GM12878 (cell line): ENCODE data around the gene CFAP61. TPM values are rescaled to one million over a fixed set of nuclear protein-coding genes. Genes with fewer than 3 reads are reported as not detected.

Source experiments
- ATAC-seq: fragments of 200-7000 bp; cut with Tn5 transposase; 3 replicates; pipeline ENCODE4 v1.9.1; 2020; ENCODE audit warnings: mild to moderate bottlenecking, moderate library complexity
- BruUV-seq: library from RNA; stranded (reverse); fragments of 400-500 nt; replicated peaks from 2 replicates; lab custom pipeline; 2021; lab: Mats Ljungman, UMichigan
- CTCF ChIA-PET: fragments of 300-600 bp; sonication (Branson Sonifier 250); formaldehyde crosslinking; extraction: SDS; loops from one replicate; lab custom pipeline; 2021; ENCODE audit warnings: inconsistent platforms; lab: Yijun Ruan, JAX
- POLR2A ChIA-PET: fragments of 350-600 bp; formaldehyde crosslinking; extraction: SDS; loops from one replicate; lab custom pipeline; 2021; ENCODE audit warnings: inconsistent platforms; lab: Charles Lee
- RAD21 ChIA-PET: fragments of 300-600 bp; sonication (Branson Sonifier 250); formaldehyde crosslinking; loops from one replicate; lab custom pipeline; 2023; ENCODE audit warnings: antibody characterized with exemption; ENCODE audit not compliant: unreplicated experiment; lab: Charles Lee
- SMC1A ChIA-PET: fragments of 300-600 bp; sonication (Branson Sonifier 250); formaldehyde crosslinking; loops from one replicate; lab custom pipeline; 2023; ENCODE audit not compliant: unreplicated experiment, uncharacterized antibody; lab: Charles Lee
- DNase-seq: peaks from one replicate; pipeline ENCODE4 v3.0.0-alpha.2; 2011; ENCODE audit warnings: low read depth, low spot score
- FAIRE-seq: peaks from 3 replicates; lab custom pipeline; 2011; peaks lifted over from hg19 to GRCh38; lab: Jason Lieb, UNC
- H2AFZ ChIP-seq: 2 replicates; pipeline ENCODE4 v1.6.0; 2011; ENCODE audit warnings: low read depth, low read length, control low read depth; ENCODE audit not compliant: control insufficient read depth
- H3K27ac ChIP-seq: 2 replicates; pipeline ENCODE4 v1.5.1; 2011; ENCODE audit warnings: control low read depth; ENCODE audit not compliant: control insufficient read depth, insufficient read depth
- H3K27me3 ChIP-seq, 2 experiments: replicated peaks in 1 of 2; 2 replicates each; pipeline versions ENCODE4 v1.6.0 to v1.6.1; 2011; ENCODE audit warnings: low read length in 1 of 2; ENCODE audit not compliant: control insufficient read depth in 2 of 2, insufficient read depth in 2 of 2
- H3K36me3 ChIP-seq, 2 experiments: 2 replicates each; pipeline ENCODE4 v1.5.1; 2011; ENCODE audit warnings: low read length in 1 of 2; ENCODE audit not compliant: control insufficient read depth in 2 of 2, insufficient read depth in 2 of 2
- H3K4me1 ChIP-seq: 2 replicates; pipeline ENCODE4 v1.6.1; 2011; ENCODE audit warnings: mild to moderate bottlenecking, low read length, moderate library complexity, mixed read lengths; ENCODE audit not compliant: control insufficient read depth, insufficient read depth
- H3K4me2 ChIP-seq: 2 replicates; pipeline ENCODE4 v1.6.0; 2011; ENCODE audit warnings: control low read depth; ENCODE audit not compliant: control insufficient read depth, insufficient read depth
- H3K4me3 ChIP-seq: fragments of 200-600 bp; sonication (generic); 2 replicates; pipeline ENCODE4 v1.5.1; 2016
- H3K79me2 ChIP-seq: 2 replicates; pipeline ENCODE4 v1.6.0; 2011; ENCODE audit warnings: low read length; ENCODE audit not compliant: control insufficient read depth, insufficient read depth
- H3K9ac ChIP-seq: 2 replicates; pipeline ENCODE4 v1.8.0; 2011; ENCODE audit warnings: low read length, control low read depth, mixed read lengths; ENCODE audit not compliant: control insufficient read depth, insufficient read depth
- H3K9me3 ChIP-seq: replicated peaks from 3 replicates; pipeline ENCODE4 v1.5.1; 2011; ENCODE audit warnings: mild to moderate bottlenecking, low read length; ENCODE audit not compliant: control insufficient read depth, insufficient read depth
- H4K20me1 ChIP-seq: 2 replicates; pipeline ENCODE4 v1.6.0; 2011; ENCODE audit not compliant: control insufficient read depth, insufficient read depth
- BMI1 ChIP-seq: fragments of 450-650 bp; IDR thresholded peaks from 2 replicates; pipeline ENCODE4 v1.6.1; 2016; ENCODE audit warnings: mild to moderate bottlenecking, moderate library complexity, borderline replicate concordance
- CBX3 ChIP-seq: fragments of 200-600 bp; sonication (generic); IDR thresholded peaks from 2 replicates; pipeline ENCODE4 v1.6.1; 2016; ENCODE audit warnings: low read depth, borderline replicate concordance
- CEBPB ChIP-seq, 2 experiments: fragments of 150-350 bp in 1 of 2; IDR thresholded peaks; 2 replicates each; pipeline ENCODE4 v1.6.1; 2012 to 2014; ENCODE audit warnings: low read depth in 2 of 2, low read length in 2 of 2, borderline replicate concordance in 1 of 2, inconsistent platforms in 1 of 2
- CTCF ChIP-seq, 3 experiments: IDR thresholded peaks in 2 of 3; conservative IDR thresholded peaks in 1 of 3; 2 replicates each; pipeline ENCODE4 v1.5.1; 2011; ENCODE audit warnings: low read depth in 3 of 3, low read length in 3 of 3, mild to moderate bottlenecking in 3 of 3, control low read depth in 2 of 3, moderate library complexity in 2 of 3, inconsistent platforms in 1 of 3, mixed read lengths in 1 of 3; ENCODE audit not compliant: control insufficient read depth in 2 of 3, insufficient read depth in 1 of 3; ENCODE audit errors: extremely low read depth in 1 of 3
- EP300 ChIP-seq, 2 experiments: fragments of 150-350 bp in 1 of 2; IDR thresholded peaks; 2 replicates each; pipeline ENCODE4 v1.6.1; 2011 to 2012; ENCODE audit warnings: low read depth in 2 of 2, low read length in 2 of 2, borderline replicate concordance in 1 of 2, improper control_type of control experiment in 1 of 2, inconsistent platforms in 1 of 2; ENCODE audit not compliant: control insufficient read depth in 1 of 2
- FOXM1 ChIP-seq: IDR thresholded peaks from 2 replicates; pipeline ENCODE4 v1.6.1; 2012; ENCODE audit warnings: low read depth, mild to moderate bottlenecking, inconsistent platforms, low read length, moderate library complexity
- GABPA ChIP-seq: IDR thresholded peaks from 2 replicates; pipeline ENCODE4 v1.6.1; 2014; ENCODE audit warnings: antibody characterized with exemption, low read depth, mild to moderate bottlenecking, inconsistent platforms
- NFXL1 ChIP-seq: fragments of 450-650 bp; IDR thresholded peaks from 2 replicates; pipeline ENCODE4 v1.6.1; 2017; ENCODE audit warnings: antibody characterized with exemption, mild to moderate bottlenecking, borderline replicate concordance
- SMAD1 ChIP-seq: fragments of 450-650 bp; IDR thresholded peaks from 2 replicates; pipeline ENCODE4 v1.6.1; 2018; ENCODE audit warnings: mild to moderate bottlenecking, low read depth; ENCODE audit not compliant: partially characterized antibody
- SUPT20H ChIP-seq: IDR thresholded peaks from 2 replicates; pipeline ENCODE4 v1.6.1; 2011; ENCODE audit warnings: low read depth, mild to moderate bottlenecking, low read length, moderate library complexity, borderline replicate concordance; ENCODE audit not compliant: control insufficient read depth
- TCF3 ChIP-seq: IDR thresholded peaks from 2 replicates; pipeline ENCODE4 v1.6.1; 2012; ENCODE audit warnings: low read depth, mild to moderate bottlenecking, low read length, borderline replicate concordance; ENCODE audit not compliant: insufficient read depth
- USF2 ChIP-seq: IDR thresholded peaks from 2 replicates; pipeline ENCODE4 v1.6.1; 2011; ENCODE audit warnings: low read depth, low read length, improper control_type of control experiment, borderline replicate concordance
- ZNF622 ChIP-seq: fragments of 450-650 bp; IDR thresholded peaks from 2 replicates; pipeline ENCODE4 v1.6.1; 2017; ENCODE audit warnings: mild to moderate bottlenecking, inconsistent platforms
- WGBS: methylation state at CpG from one replicate; pipeline ENCODE4 v1.1.6; 2016; ENCODE audit warnings: low lambda C conversion rate; ENCODE audit not compliant: insufficient replicate concordance, insufficient coverage; ENCODE audit errors: missing lambda C conversion rate; 5-methylcytosine and 5-hydroxymethylcytosine counted together
- in situ Hi-C: fragments of 300-500 bp; cut with MboI; formaldehyde crosslinking; loops from 9 replicates; pipeline ENCODE4 v1.14.3; 2018; ENCODE audit warnings: mixed read lengths
- intact Hi-C: fragments of 100-400 bp; cut with micrococcal nuclease; formaldehyde crosslinking; loops from one replicate; pipeline ENCODE4 v1.14.2; 2022; ENCODE audit not compliant: unreplicated experiment
- polyA plus RNA-seq, 11 experiments: library from polyadenylated mRNA; depleted of rRNA in 4 of 11; unstranded in 6 of 11; stranded (reverse) in 5 of 11; fragments of >200 nt; fragmentation: Nextera tagmentation in 4 of 11; fragmentation: Illumina TruSeq in 1 of 11; extraction: Ambion mirVana in 4 of 11; extraction: Trizol in 1 of 11; gene quantifications; 1 replicate in 1 of 11; 2 replicates in 10 of 11; pipeline versions ENCODE4 v1.2.1 to v1.2.3, GENCODE V29; 2011 to 2016; ENCODE audit warnings: inconsistent platforms in 2 of 11, missing spikeins in 2 of 11, low read depth in 1 of 11
- total RNA-seq, 4 experiments: library from RNA; depleted of rRNA in 3 of 4; stranded (reverse); fragments of >200 nt in 3 of 4; fragmentation: Illumina TruSeq in 1 of 4; extraction: Trizol in 1 of 4; gene quantifications; 2 replicates each; pipeline versions ENCODE4 v1.2.1 to v1.2.3, GENCODE V29; 2013 to 2021

Gene CFAP61
- total and polyA plus RNA-seq, 10 of the 15 experiments (the other 5 are each of a cell fraction or from before 2014, with no cell fraction given): 0.11 to 0.41 (median 0.24) TPM; not detected in 7

GRCh38 chr20:20210943-20211273 is 158.6 kb downstream of the CFAP61 start:
- Histone ChIP-seq H3K79me2 (no peaks in the 10 kb centered on the region), H3K4me3 (no peak overlapping the region), H3K9me3 (no peaks in the 10 kb centered on the region), H3K36me3 (no peaks in the 10 kb centered on the region), H4K20me1 (no peaks in the 10 kb centered on the region), H3K9ac (no peak overlapping the region), H3K4me2 (no peak overlapping the region), H3K27ac (no peak overlapping the region), H3K27me3 (no peaks in the 10 kb centered on the region; a peak in 1 of 4 replicates), H2AFZ (no peak overlapping the region), H3K4me1 (no peaks in the 10 kb centered on the region)
- TF ChIP-seq BMI1: no peak
- no peak for TF ChIP-seq CBX3
- no peak for TF ChIP-seq USF2
- TF ChIP-seq SUPT20H: no peak
- no peak for TF ChIP-seq TCF3
- TF ChIP-seq SMAD1: no peak
- TF ChIP-seq EP300 (IDR thresholded peaks at IDR 0.05; ENCODE audit: borderline replicate concordance in 1 of 2, control insufficient read depth in 1 of 2, low read depth in 2 of 2, low read length in 2 of 2): no peak
- no peak for TF ChIP-seq FOXM1
- no peak for TF ChIP-seq GABPA
- TF ChIP-seq CTCF (IDR thresholded peaks at IDR 0.05 in 2 of 3, conservative IDR thresholded peaks at IDR 0.05 in 1 of 3; ENCODE audit: control insufficient read depth in 2 of 3, extremely low read depth in 1 of 3, insufficient read depth in 1 of 3, low read depth in 3 of 3, low read length in 3 of 3): no peak
- TF ChIP-seq CEBPB (IDR thresholded peaks at IDR 0.05; ENCODE audit: borderline replicate concordance in 1 of 2, low read depth in 2 of 2, low read length in 2 of 2): no peak
- TF ChIP-seq NFXL1: no peak
- TF ChIP-seq ZNF622: no peak
- ATAC-seq (no peak), FAIRE-seq (no peak), DNase-seq (no peak)
- SMC1A ChIA-PET: no interaction called here
- CTCF ChIA-PET: no interaction called here
- BruUV-seq: no TSS peak
- WGBS: 55% methylated on average over 6 of the region's 6 CpGs
- in situ Hi-C loops (no loop called here), intact Hi-C loops (no loop called here)
- RAD21 ChIA-PET: no interaction called here
- POLR2A ChIA-PET: no interaction called here
